Right atrium auricular region (tissue), 2 donors: Measurements from ENCODE around the gene TEX51. TPM values are rescaled to one million over a fixed set of nuclear protein-coding genes. Genes with fewer than 3 reads are reported as not detected.

ENCODE experiments used
- DNase-seq: peaks from one replicate; pipeline ENCODE4 v3.0.0-alpha.2; 2019; ENCODE audit warnings: low spot score
- H3K27ac ChIP-seq, 2 donors: fragments of 200-600 bp; sonication (generic); 1 replicate in 1 of 2; 2 replicates in 1 of 2; pipeline ENCODE4 v1.5.1; 2016 to 2019
- H3K27me3 ChIP-seq, 2 donors: fragments of 200-600 bp; sonication (generic); one replicate each; pipeline versions ENCODE4 v1.5.1 to v1.6.0; 2017 to 2019
- H3K36me3 ChIP-seq: fragments of 200-600 bp; sonication (generic); one replicate; pipeline ENCODE4 v1.5.1; 2016
- H3K4me1 ChIP-seq, 2 donors: fragments of 200-600 bp; sonication (generic); one replicate each; pipeline versions ENCODE4 v1.5.1 to v1.6.0; 2017 to 2019
- H3K4me3 ChIP-seq, 2 donors: fragments of 200-600 bp; sonication (generic); 1 replicate in 1 of 2; 2 replicates in 1 of 2; pipeline ENCODE4 v1.5.1; 2017 to 2019; ENCODE audit warnings: mild to moderate bottlenecking in 1 of 2, moderate library complexity in 1 of 2
- H3K9me3 ChIP-seq, 2 donors: fragments of 200-600 bp; sonication (generic); one replicate each; pipeline ENCODE4 v1.5.1; 2019
- total RNA-seq, 2 donors: library from RNA; depleted of rRNA; stranded (reverse); fragments of >200 nt; gene quantifications; one replicate each; pipeline ENCODE4 v1.1.0, GENCODE V29; 2016
- TF ChIP-seq, protein P1 (sequence below), 2 donors: fragments of 200-600 bp; sonication (generic); IDR thresholded peaks; one replicate each; pipeline ENCODE4 v1.5.1; 2019; ENCODE audit warnings: antibody characterized with exemption in 2 of 2

Gene TEX51
- total RNA-seq, 2 donors from 2014 or later, result not detected

GRCh38 chr2:126882736-126883665 lies 15.7 kb upstream of the TEX51 start:
- H3K36me3 ChIP-seq, result no peaks in the 10 kb centered on the region
- no peaks in the 10 kb centered on the region for H3K9me3 ChIP-seq
- no peaks in the 10 kb centered on the region for H3K27me3 ChIP-seq
- no peak overlapping the region for H3K27ac ChIP-seq
- peaks cover 0 to 10% of the 10 kb centered on the region in 2 donors for H3K4me1 ChIP-seq
- TF ChIP-seq, protein P1, sequence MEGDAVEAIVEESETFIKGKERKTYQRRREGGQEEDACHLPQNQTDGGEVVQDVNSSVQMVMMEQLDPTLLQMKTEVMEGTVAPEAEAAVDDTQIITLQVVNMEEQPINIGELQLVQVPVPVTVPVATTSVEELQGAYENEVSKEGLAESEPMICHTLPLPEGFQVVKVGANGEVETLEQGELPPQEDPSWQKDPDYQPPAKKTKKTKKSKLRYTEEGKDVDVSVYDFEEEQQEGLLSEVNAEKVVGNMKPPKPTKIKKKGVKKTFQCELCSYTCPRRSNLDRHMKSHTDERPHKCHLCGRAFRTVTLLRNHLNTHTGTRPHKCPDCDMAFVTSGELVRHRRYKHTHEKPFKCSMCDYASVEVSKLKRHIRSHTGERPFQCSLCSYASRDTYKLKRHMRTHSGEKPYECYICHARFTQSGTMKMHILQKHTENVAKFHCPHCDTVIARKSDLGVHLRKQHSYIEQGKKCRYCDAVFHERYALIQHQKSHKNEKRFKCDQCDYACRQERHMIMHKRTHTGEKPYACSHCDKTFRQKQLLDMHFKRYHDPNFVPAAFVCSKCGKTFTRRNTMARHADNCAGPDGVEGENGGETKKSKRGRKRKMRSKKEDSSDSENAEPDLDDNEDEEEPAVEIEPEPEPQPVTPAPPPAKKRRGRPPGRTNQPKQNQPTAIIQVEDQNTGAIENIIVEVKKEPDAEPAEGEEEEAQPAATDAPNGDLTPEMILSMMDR (IDR thresholded peaks at IDR 0.05), result no peak
- no peak overlapping the region for H3K4me3 ChIP-seq
- no peak for DNase-seq

- H3K9me3 ChIP-seq, result no peaks in the 10 kb centered on the region
- H3K4me3 ChIP-seq, result no peak overlapping the region
- H3K27ac ChIP-seq, result no peak overlapping the region
- no peaks in the 10 kb centered on the region for H3K36me3 ChIP-seq
- H3K27me3 ChIP-seq, result no peaks in the 10 kb centered on the region
- TF ChIP-seq, protein P1 (IDR thresholded peaks at IDR 0.05), result no peak
- DNase-seq, result no peak
- peaks cover 0 to 10% of the 10 kb centered on the region in 2 donors for H3K4me1 ChIP-seq
Measured at GRCh38 chr2:126883666-126884040, 15.0 kb upstream of the TEX51 start.

- H3K4me1 ChIP-seq, result peaks cover 0 to 10% of the 10 kb centered on the region in 2 donors
- TF ChIP-seq, protein P1 (IDR thresholded peaks at IDR 0.05), result no peak
- no peak for DNase-seq
- no peaks in the 10 kb centered on the region for H3K36me3 ChIP-seq
- H3K27me3 ChIP-seq, result no peaks in the 10 kb centered on the region
- no peak overlapping the region for H3K27ac ChIP-seq
- H3K9me3 ChIP-seq, result no peaks in the 10 kb centered on the region
- no peak overlapping the region for H3K4me3 ChIP-seq
Measured at GRCh38 chr2:126884861-126885750, 13.6 kb upstream of the TEX51 start.

GRCh38 chr2:126885751-126886210 lies 12.9 kb upstream of the TEX51 start:
- TF ChIP-seq, protein P1 (IDR thresholded peaks at IDR 0.05), result no peak
- no peak for DNase-seq
- no peak overlapping the region for H3K27ac ChIP-seq
- H3K36me3 ChIP-seq, result no peaks in the 10 kb centered on the region
- H3K27me3 ChIP-seq, result no peaks in the 10 kb centered on the region
- peaks cover 0 to 10% of the 10 kb centered on the region in 2 donors for H3K4me1 ChIP-seq
- H3K4me3 ChIP-seq, result peak overlapping the region in 1 of 2 donors; percentile 42
- H3K9me3 ChIP-seq, result no peaks in the 10 kb centered on the region

- H3K27me3 ChIP-seq, result no peaks in the 10 kb centered on the region
- H3K27ac ChIP-seq, result no peak overlapping the region
- peaks cover 0 to 10% of the 10 kb centered on the region in 2 donors for H3K4me1 ChIP-seq
- peak overlapping the region in 1 of 2 donors; percentile 42 for H3K4me3 ChIP-seq
- no peak for DNase-seq
- no peaks in the 10 kb centered on the region for H3K9me3 ChIP-seq
- H3K36me3 ChIP-seq, result no peaks in the 10 kb centered on the region
- TF ChIP-seq, protein P1 (IDR thresholded peaks at IDR 0.05), result peak; percentile 22 to 78
Measured at GRCh38 chr2:126886211-126886915, 12.3 kb upstream of the TEX51 start.
